Mucosa of stomach (tissue), 1 donor: ENCODE results near the gene DNMBP.
"Not testable (repeated sequence)": the region's sequence is repeated elsewhere in the genome, so short reads cannot be mapped to it uniquely, and the experiment has no call there.

Experiments used
- H3K27me3 ChIP-seq: one replicate; pipeline ENCODE4 v1.7.0; 2013; ENCODE audit warnings: mild to moderate bottlenecking, low read length; ENCODE audit not compliant: control insufficient read depth, insufficient read depth
- H3K36me3 ChIP-seq: one replicate; pipeline ENCODE4 v1.7.0; 2013; ENCODE audit warnings: low read length; ENCODE audit not compliant: control insufficient read depth, insufficient read depth
- H3K4me1 ChIP-seq: one replicate; pipeline ENCODE4 v1.7.0; 2013; ENCODE audit warnings: mild to moderate bottlenecking, low read length; ENCODE audit not compliant: control insufficient read depth, insufficient read depth
- H3K4me3 ChIP-seq: one replicate; pipeline ENCODE4 v1.7.0; 2013; ENCODE audit warnings: low read length
- H3K9ac ChIP-seq: one replicate; pipeline ENCODE4 v1.7.0; 2013; ENCODE audit warnings: mild to moderate bottlenecking, low read length, moderate library complexity
- H3K9me3 ChIP-seq: one replicate; pipeline ENCODE4 v1.7.0; 2013; ENCODE audit warnings: mild to moderate bottlenecking, low read length, moderate library complexity; ENCODE audit not compliant: control insufficient read depth
- donor health status: Pancreatic carcinoma.

Gene DNMBP

DNA sequence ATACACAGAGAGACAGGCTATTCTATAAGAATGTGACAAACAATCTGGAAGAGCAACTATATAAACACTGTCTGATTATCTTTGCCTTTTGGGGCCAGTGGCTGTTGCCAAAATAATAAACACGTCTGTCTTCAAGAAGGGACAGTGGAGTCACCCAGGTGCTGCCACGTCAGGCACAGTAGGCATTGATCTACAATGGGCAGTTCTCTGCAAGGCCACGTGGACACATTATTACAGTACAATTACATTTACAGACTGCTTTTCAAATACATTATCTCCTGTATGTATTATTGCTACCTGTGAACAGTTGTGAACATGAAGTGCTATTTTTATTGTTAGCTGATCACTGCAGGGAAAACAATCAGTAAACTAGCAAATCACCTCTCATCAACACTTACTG, 14.0 kb downstream of the DNMBP start:
- Histone ChIP-seq H3K36me3 (no peaks in the 10 kb centered on the region), H3K27me3 (no peaks in the 10 kb centered on the region), H3K9ac (no peak overlapping the region), H3K4me1 (no peaks in the 10 kb centered on the region), H3K4me3 (no peak overlapping the region), H3K9me3 (no peaks in the 10 kb centered on the region)

GRCh38 chr10:99995269-99995668, 14.5 kb downstream of the DNMBP start:
- no peaks in the 10 kb centered on the region for H3K36me3 ChIP-seq
- no peaks in the 10 kb centered on the region for H3K27me3 ChIP-seq
- H3K9me3 ChIP-seq = no peaks in the 10 kb centered on the region
- no peak overlapping the region for H3K9ac ChIP-seq
- no peak overlapping the region for H3K4me3 ChIP-seq
- no peaks in the 10 kb centered on the region for H3K4me1 ChIP-seq

DNA sequence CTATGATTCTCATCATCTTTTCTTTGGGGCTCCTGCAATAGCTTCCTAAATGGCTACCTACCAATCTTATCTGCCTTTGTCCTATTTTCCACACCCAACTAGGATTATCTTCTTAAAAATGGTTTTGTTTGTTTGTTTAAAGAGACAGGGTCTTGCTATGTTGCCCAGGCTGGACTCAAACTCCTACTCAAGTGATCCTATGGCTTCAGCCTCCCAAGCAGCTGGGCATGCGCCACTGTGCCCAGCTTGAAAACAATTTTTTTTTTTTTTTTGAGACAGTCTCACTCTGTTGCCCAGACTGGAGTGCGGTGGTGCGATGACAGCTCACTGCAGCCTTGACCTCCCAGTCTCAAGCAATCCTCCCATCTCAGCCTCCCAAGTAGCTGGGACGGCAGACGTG, 14.9 kb downstream of the DNMBP start:
- Histone ChIP-seq H3K36me3 (no peaks in the 10 kb centered on the region), H3K9me3 (no peaks in the 10 kb centered on the region), H3K9ac (no peak overlapping the region), H3K4me1 (no peaks in the 10 kb centered on the region), H3K4me3 (no peak overlapping the region), H3K27me3 (no peaks in the 10 kb centered on the region)

DNA sequence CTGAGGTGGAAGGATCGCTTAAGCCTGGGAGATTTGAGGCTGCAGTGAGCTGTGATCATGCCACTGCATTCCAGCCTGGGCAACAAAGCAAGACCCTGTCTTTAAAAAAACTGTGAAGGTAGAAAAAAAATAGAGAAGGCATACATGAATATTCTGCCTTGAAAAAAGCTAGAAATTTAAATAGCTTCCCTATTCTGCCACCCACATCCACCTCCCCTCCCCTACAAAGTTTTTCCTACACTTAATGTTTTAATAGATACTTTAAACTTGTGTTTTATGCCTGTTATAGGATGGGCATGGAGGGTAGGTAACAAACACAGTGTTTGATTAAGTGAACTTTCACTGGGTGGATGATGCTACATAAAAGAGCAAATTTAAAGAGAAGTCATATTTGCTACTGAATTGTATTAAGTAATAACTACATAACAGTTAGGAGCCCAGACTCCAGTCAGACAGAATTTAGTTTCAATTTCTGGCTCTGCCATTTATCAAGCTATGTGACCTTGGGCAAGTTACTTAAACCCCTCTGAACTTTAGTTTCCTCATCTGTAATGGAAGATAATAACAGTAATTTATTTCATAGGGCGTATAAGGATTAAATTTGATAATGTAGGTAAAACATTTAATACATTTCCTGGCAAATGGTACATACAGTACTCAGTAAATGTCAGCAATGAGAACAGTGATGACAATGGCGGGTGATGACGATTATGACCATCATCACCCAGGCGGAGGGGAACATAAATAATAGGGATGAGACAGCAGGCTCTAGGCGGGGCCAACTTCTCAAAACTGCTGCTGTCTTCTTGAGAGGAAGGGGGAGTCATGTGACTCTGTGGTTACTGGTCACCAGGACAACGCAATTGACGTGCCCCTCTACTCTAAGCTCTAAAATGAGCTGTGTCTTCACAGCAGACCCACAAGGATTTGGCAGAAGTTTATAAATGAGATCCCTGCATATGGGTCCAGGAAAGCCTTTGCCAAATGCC, 15.8 kb downstream of the DNMBP start:
- Histone ChIP-seq H3K9me3 (no peaks in the 10 kb centered on the region), H3K9ac (no peak overlapping the region), H3K36me3 (no peaks in the 10 kb centered on the region), H3K4me1 (no peaks in the 10 kb centered on the region), H3K4me3 (no peak overlapping the region), H3K27me3 (no peaks in the 10 kb centered on the region)

- not testable (repeated sequence) for H3K9ac ChIP-seq, H3K4me3 ChIP-seq, H3K36me3 ChIP-seq, H3K9me3 ChIP-seq, H3K4me1 ChIP-seq, H3K27me3 ChIP-seq
Observed at GRCh38 chr10:99985637-99986036, 24.1 kb downstream of the DNMBP start.

DNA sequence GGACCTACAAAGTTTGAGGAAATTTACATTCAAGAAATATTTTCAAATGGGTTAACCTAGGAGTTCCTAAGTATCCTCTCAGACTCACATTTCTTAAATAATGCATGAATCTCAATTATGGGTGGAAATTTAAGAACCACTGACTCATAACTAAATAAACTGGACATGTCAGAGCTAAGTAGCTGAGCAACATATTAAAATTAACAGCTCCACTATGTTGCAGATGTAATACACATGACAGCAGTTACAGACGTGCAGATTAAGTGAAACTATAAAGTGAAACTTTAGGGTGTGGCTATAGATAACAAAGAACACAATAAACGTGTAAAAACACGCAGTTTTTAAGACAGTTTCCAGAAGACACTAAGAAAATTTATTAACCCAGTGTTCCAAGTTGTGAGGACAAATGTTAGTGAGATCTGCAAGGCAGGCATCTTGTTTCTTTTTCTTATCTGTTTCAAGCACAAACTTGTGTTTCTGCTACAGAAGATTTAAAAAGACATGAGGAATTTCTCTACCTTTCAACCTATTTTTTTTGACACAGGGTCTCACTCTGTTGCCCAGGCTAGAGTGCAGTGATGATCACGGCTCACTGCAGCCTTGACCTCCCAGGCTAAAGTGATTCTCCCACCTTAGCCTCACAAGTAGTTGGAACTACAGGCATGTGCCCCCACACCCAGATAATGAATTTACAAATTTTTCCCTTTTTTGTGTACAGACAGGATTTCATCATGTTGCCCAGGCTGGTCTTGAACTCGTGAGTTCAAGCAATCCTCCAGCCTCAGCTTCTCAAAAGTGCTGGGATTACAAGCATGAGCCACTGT, 25.3 kb downstream of the DNMBP start:
- H3K9ac ChIP-seq = no peak overlapping the region
- peaks cover 8% of the 10 kb centered on the region for H3K4me1 ChIP-seq
- no peak overlapping the region for H3K4me3 ChIP-seq

DNA sequence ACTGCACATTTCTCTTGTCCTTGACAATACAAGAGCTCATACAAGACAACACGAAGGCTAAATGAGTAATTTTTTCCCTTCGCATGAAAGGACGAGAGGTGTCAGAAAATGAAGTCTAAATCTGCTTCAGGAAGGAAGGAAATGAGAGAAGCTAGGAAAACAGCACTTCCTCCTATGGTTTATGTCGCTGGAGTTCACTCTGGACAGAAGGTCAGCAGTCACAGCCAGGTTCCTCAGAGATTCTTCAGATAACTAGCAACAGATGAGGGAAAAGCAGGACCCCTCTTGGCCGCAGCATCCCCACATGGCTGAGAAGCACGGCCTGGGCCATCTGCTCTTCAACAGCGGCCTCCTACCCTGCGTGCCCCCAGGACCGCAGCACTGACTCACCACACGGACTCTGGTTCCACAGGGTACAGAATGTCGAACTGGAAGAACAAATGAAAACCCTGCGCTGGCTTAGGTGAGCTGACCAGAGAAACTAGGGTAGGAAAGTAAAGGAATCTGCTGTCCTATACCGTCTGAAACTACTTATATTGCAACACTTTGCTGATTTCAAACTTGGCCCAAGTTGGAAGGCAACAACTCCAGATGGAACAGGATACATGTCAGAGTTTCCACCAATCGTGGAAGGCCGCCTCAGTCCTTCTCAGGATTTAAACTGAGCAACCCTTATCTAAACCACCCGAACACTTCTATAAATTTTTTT, 26.3 kb downstream of the DNMBP start:
- no peaks in the 10 kb centered on the region for H3K27me3 ChIP-seq
- H3K36me3 ChIP-seq = no peaks in the 10 kb centered on the region
- peaks cover 8% of the 10 kb centered on the region for H3K4me1 ChIP-seq
- H3K9ac ChIP-seq = no peak overlapping the region
- no peak overlapping the region for H3K4me3 ChIP-seq
- H3K9me3 ChIP-seq = no peaks in the 10 kb centered on the region

More for the DNA sequence above, 25.3 kb downstream of the DNMBP start:
- H3K36me3 ChIP-seq = no peaks in the 10 kb centered on the region
- no peaks in the 10 kb centered on the region for H3K27me3 ChIP-seq
- no peaks in the 10 kb centered on the region for H3K9me3 ChIP-seq

GRCh38 chr10:99982728-99983127, 27.0 kb downstream of the DNMBP start:
- H3K4me1 ChIP-seq = peaks cover 8% of the 10 kb centered on the region
- H3K9me3 ChIP-seq = no peaks in the 10 kb centered on the region
- H3K4me3 ChIP-seq = no peak overlapping the region
- H3K27me3 ChIP-seq = no peaks in the 10 kb centered on the region
- no peak overlapping the region for H3K9ac ChIP-seq
- no peaks in the 10 kb centered on the region for H3K36me3 ChIP-seq

- Histone ChIP-seq H3K9me3 (no peaks in the 10 kb centered on the region), H3K36me3 (no peaks in the 10 kb centered on the region), H3K9ac (no peak overlapping the region), H3K4me3 (no peak overlapping the region), H3K27me3 (no peaks in the 10 kb centered on the region), H3K4me1 (peaks cover 8% of the 10 kb centered on the region)
Observed at GRCh38 chr10:99981581-99982199, 28.1 kb downstream of the DNMBP start.

- peaks cover 8% of the 10 kb centered on the region for H3K4me1 ChIP-seq
Observed at GRCh38 chr10:99979066-99979685, 30.6 kb downstream of the DNMBP start.

GRCh38 chr10:99977916-99978315, 31.8 kb downstream of the DNMBP start:
- Histone ChIP-seq H3K9ac (no peak overlapping the region), H3K36me3 (no peaks in the 10 kb centered on the region), H3K4me1 (peaks cover 8% of the 10 kb centered on the region), H3K9me3 (no peaks in the 10 kb centered on the region), H3K27me3 (no peaks in the 10 kb centered on the region), H3K4me3 (no peak overlapping the region)

More at GRCh38 chr10:99979066-99979685, 30.6 kb downstream of the DNMBP start:
- H3K9ac ChIP-seq = no peak overlapping the region
- no peaks in the 10 kb centered on the region for H3K9me3 ChIP-seq
- no peak overlapping the region for H3K4me3 ChIP-seq
- no peaks in the 10 kb centered on the region for H3K27me3 ChIP-seq
- no peaks in the 10 kb centered on the region for H3K36me3 ChIP-seq
